C4-2B (cell line): Measurements from ENCODE around the gene PRPF18.

Source experiments
- ZFX ChIP-seq: fragments of 450-650 bp; IDR thresholded peaks from 2 replicates; pipeline ENCODE4 v1.6.1; 2017
- TF ChIP-seq, protein P1 (sequence below): fragments of 450-650 bp; conservative IDR thresholded peaks from 2 replicates; pipeline ENCODE4 v1.5.1; 2017; ENCODE audit warnings: mild to moderate bottlenecking

DNA sequence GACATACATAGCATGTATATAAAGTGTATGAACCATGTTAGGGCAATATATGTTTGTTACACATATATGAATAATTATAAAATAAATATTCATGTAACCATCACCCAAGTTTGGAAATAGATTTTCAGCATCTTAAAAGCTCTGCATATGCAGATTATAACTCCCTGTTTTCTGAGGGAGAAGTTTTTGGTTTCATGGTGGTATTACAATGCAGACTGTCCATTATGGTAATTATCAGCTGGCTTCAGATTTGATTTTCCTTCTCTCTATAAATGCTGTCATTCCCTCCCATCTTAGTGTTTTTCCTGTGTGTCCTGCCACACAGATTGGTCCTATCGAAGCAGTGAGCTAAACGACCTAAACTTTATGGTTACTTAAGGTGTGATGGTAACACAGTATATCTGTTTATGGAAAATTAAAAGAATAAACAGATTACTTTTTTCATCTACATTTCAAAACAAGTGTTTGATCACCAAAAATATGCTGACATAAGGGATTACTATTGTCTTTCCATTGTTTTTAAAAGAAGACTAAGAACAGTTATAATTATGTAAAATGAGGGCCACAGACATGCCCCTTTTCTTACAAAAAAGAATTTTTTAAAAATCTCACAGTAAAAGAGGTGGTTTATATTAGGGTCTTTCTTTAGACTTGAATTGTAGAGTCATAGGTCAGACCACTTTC lies 17.7 kb downstream of the PRPF18 start:
- TF ChIP-seq, protein P1, sequence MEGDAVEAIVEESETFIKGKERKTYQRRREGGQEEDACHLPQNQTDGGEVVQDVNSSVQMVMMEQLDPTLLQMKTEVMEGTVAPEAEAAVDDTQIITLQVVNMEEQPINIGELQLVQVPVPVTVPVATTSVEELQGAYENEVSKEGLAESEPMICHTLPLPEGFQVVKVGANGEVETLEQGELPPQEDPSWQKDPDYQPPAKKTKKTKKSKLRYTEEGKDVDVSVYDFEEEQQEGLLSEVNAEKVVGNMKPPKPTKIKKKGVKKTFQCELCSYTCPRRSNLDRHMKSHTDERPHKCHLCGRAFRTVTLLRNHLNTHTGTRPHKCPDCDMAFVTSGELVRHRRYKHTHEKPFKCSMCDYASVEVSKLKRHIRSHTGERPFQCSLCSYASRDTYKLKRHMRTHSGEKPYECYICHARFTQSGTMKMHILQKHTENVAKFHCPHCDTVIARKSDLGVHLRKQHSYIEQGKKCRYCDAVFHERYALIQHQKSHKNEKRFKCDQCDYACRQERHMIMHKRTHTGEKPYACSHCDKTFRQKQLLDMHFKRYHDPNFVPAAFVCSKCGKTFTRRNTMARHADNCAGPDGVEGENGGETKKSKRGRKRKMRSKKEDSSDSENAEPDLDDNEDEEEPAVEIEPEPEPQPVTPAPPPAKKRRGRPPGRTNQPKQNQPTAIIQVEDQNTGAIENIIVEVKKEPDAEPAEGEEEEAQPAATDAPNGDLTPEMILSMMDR: no peak
- TF ChIP-seq ZFX: no peak
